Measurements from ENCODE around the gene FGD2.
A peak's percentile ranks its signal among the peaks of the same experiment; 100 is the strongest.
"Not testable (repeated sequence)": the region's sequence is repeated elsewhere in the genome, so short reads cannot be mapped to it uniquely, and the experiment has no call there.

The FGD2 gene

GRCh38 chr6:37020812-37021211 is 15.4 kb downstream of the FGD2 start:
- no peak for DNase-seq

- no peak for DNase-seq
Observed at GRCh38 chr6:37021356-37022129, 16.1 kb downstream of the FGD2 start.

- no peak for DNase-seq
Observed at GRCh38 chr6:37022135-37022863, 16.8 kb downstream of the FGD2 start.

- no peak for DNase-seq
Observed at GRCh38 chr6:37024656-37025337, 19.3 kb downstream of the FGD2 start.

GRCh38 chr6:37025621-37026466 is 20.4 kb downstream of the FGD2 start:
- DNase-seq = no peak

GRCh38 chr6:37027036-37027720 is 21.7 kb downstream of the FGD2 start:
- DNase-seq = no peak

- DNase-seq = no peak
Observed at GRCh38 chr6:37027811-37028469, 22.5 kb downstream of the FGD2 start.

GRCh38 chr6:37029249-37029971 is 24.0 kb downstream of the FGD2 start:
- DNase-seq = peak; percentile 25

- DNase-seq = no peak
Observed at GRCh38 chr6:37030599-37030998, 25.1 kb downstream of the FGD2 start.

- DNase-seq = no peak
Observed at GRCh38 chr6:37032239-37032638, 26.8 kb downstream of the FGD2 start.

- no peak for DNase-seq
Observed at GRCh38 chr6:37033255-37033654, 27.8 kb downstream of the FGD2 start.

- no peak for DNase-seq
Observed at GRCh38 chr6:37033819-37034795, 28.7 kb downstream of the FGD2 start.

GRCh38 chr6:37036146-37036545 is 30.7 kb downstream of the FGD2 start:
- no peak for DNase-seq

- DNase-seq = no peak
Observed at GRCh38 chr6:37038292-37039198, 33.1 kb downstream of the FGD2 start.

GRCh38 chr6:37039958-37040357 is 34.5 kb downstream of the FGD2 start:
- no peak for DNase-seq

- no peak for DNase-seq
Observed at GRCh38 chr6:37041521-37041920, 36.1 kb downstream of the FGD2 start.

GRCh38 chr6:37042150-37042549 is 36.7 kb downstream of the FGD2 start:
- DNase-seq = peak; percentile 13

- not testable (repeated sequence) for DNase-seq
Observed at GRCh38 chr6:37043091-37043490, 37.6 kb downstream of the FGD2 start.

GRCh38 chr6:37047346-37047688 is 41.9 kb downstream of the FGD2 start:
- no peak for DNase-seq

Measured in NCI-H345 (cell line).